Head of caudate nucleus (tissue), 42 donors: ENCODE measurements around the gene MED10.
A peak's percentile ranks its signal among the peaks of the same experiment; 100 is the strongest.
"Not testable (repeated sequence)": the region's sequence is repeated elsewhere in the genome, so short reads cannot be mapped to it uniquely, and the experiment has no call there.

Experiments
- DNase-seq, 42 donors: peaks; one replicate each; pipeline versions ENCODE4 v3.0.0 to v3.0.0-alpha.2; 2020 to 2021; ENCODE audit warnings: mixed read lengths in 7 of 42
- intact Hi-C: fragments of 100-400 bp; cut with DNase I; formaldehyde crosslinking; loops from one replicate; pipeline ENCODE4 v1.15.0; 2022

MED10 gene

GRCh38 chr5:6379246-6379645, 899 bp upstream of the MED10 start:
- intact Hi-C loops: no loop called here
- peak in 2 of 42 donors; percentile 27 to 34 for DNase-seq

DNA sequence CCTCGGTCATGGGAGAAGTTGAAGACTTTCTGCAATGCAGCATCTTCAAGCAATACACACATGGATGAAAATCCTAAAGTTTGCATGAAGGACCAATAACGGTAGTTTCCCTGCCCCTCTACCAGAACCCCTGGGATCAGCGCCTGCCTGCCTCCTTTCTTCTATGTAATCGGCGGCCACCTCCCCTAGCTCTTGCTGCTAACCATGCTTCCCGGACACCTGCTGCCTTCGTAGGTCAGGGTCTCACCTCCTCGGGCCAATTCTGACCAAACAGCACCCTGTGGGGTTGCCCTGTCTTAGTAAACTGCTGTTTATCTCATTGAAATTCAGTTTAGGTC, 388 bp upstream of the MED10 start:
- intact Hi-C loops: no loop called here

GRCh38 chr5:6377582-6377904, 804 bp downstream of the MED10 start:
- intact Hi-C loops: no loop called here
- peak in 2 of 42 donors; percentile 5 to 24 for DNase-seq

More for the DNA sequence above, 388 bp upstream of the MED10 start:
- peak in 1 of 42 donors; percentile 20 for DNase-seq

- DNase-seq: peak in 3 of 42 donors; percentile 13 to 41 (median 13)
- intact Hi-C loops: no loop called here
Measured at GRCh38 chr5:6376974-6377520, 1.3 kb downstream of the MED10 start.

- DNase-seq: peak in 2 of 42 donors; percentile 9 to 11
- intact Hi-C loops: no loop called here
Measured at GRCh38 chr5:6373081-6373846, 5.1 kb downstream of the MED10 start.

DNA sequence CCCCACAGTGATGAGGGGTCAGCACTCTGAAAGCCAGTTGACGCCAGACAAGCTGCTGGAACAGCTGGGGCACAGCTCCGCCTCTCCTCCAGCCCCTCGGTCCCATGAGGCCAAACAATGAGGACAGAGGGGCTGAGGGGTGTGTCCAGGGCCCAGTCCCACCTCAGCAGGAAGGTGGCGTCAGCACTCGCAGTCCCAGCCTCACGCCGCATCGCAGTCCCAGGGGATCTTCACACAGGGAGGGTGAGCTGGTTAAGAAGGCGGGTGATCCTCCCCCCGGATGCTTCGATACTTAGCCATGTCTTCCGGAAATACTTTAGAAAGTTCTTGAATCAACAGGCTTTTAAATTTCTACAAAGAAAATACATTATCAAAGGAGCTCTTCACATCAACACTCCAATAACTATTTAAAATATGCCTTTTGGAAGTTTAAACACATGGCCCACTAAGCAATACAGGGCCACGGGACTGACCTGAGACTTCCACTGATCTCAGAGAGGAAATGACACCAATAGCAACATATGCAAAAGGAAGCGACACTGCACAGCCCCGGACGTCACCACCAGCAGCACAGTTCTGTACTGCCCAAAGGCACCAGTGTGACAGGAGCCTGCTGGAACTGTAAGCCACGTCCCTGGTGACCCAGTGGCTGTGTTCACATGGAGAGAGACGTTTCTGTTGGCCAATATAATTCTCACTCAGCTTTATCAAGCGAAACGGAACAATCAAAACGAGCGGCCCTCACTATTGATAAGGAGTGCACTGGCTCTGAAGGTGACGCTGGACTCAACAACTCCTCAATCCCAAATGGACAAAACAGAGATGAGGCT, 5.9 kb downstream of the MED10 start:
- intact Hi-C loops: no loop called here
- peak in 1 of 42 donors; percentile 14 for DNase-seq

DNA sequence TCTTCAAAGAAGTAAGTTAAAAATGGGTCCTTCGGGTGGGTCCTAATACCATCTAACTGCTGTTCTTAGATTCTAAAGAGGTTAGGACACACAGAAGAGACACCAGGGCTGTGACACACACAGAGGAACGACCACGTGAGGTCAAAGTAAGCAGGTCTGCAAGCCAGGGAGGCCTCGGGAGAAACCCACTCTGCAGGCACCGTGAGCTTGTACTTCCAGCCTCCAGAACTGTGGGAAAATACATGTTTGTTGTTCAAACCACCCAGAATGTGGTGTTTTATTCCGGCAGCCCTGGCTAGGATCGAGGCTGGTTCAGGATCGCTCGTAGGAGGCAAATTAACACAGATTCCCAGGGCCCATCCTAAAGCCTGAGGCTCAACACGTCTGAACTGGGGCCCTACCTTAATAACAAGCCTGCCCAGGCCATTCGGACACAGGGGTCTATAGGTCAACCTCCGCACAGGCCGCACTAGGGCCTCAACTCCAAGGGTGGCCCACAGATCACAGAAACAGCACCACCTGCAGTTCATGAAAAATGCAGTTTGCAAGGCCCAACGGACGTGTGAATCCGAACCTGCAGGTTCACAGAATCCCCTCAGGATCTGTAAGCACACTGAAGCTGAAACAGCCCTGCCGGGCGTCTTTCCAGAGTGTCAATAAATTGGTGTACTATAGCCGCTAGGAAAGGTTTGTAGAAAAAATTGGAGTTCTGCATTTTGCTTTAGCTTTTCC, 7.1 kb downstream of the MED10 start:
- DNase-seq: peak in 1 of 42 donors; percentile 23
- intact Hi-C loops: no loop called here

DNA sequence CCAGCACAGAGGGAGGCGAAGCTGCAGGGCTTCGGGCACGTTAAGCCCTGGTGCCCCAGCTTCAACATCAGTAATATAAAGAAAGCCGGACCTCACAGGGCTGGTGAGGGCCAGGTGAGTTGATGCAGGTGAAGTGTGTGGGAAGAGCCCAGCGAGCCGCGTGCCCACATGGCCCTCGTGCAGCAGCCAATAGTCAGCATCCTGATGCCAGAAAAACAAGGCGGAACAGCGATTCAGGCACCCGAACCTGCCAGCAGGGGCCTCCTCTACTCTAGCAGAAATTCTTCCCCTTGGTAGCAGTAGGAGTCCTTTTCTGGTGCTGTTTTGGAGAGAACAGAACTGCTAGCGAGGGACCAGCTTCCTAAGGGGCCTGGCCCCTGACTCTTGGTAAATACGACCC, 7.8 kb downstream of the MED10 start:
- intact Hi-C loops: no loop called here

GRCh38 chr5:6365977-6366590, 12.3 kb downstream of the MED10 start:
- DNase-seq: peak in 1 of 42 donors; percentile 38
- intact Hi-C loops: no loop called here

More for the DNA sequence above, 7.8 kb downstream of the MED10 start:
- DNase-seq: peak in 1 of 42 donors; percentile 11

- intact Hi-C loops: no loop called here
- peak in 1 of 42 donors; percentile 33 for DNase-seq
Measured at GRCh38 chr5:6365142-6365976, 13.0 kb downstream of the MED10 start.

DNA sequence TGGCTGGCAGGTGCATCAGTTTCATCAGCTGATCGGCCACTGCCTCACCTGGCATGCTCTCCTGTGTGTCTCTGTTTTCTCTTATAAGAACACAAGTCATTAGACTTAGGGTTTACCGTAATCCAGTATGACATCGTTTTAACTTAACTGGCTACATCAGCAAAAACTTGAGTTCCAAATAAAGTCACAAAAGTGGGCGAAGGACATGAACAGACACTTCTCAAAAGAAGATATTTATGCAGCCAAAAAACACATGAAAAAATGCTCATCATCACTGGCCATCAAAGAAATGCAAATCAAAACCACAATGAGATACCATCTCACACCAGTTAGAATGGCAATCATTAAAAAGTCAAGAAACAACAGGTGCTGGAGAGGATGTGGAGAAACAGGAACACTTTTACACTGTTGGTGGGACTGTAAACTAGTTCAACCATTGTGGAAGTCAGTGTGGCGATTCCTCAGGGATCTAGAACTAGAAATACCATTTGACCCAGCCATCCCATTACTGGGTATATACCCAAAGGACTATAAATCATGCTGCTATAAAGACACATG, 14.8 kb downstream of the MED10 start:
- intact Hi-C loops, DNase-seq: not testable (repeated sequence)

- intact Hi-C loops: no loop called here
- no peak for DNase-seq
Measured at GRCh38 chr5:6362846-6363245, 15.5 kb downstream of the MED10 start.

DNA sequence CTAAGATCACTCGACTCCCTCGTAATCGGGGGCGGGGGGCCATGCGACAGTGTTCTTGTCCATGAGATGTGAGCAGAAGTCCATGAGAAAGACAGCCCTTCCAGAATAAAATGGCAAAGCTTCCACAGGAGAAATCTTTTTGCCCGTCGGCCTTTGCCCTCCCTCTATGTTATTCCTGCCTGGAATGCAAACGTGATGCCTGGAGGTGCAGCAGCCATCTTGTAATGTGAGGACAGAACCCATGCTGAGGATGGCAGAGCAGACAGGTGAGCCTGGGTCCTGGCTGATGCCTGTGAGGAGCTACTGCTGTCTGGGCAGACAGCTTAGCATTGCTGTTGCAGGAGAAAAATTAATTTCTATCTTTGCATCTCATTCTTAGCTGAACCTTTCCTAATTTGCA, 17.2 kb downstream of the MED10 start:
- intact Hi-C loops: no loop called here
- peak in 1 of 42 donors; percentile 30 for DNase-seq

- intact Hi-C loops: no loop called here
- peak in 1 of 42 donors; percentile 29 for DNase-seq
Measured at GRCh38 chr5:6360323-6361072, 17.8 kb downstream of the MED10 start.

GRCh38 chr5:6359555-6360322, 18.6 kb downstream of the MED10 start:
- DNase-seq: peak in 1 of 42 donors; percentile 41
- intact Hi-C loops: no loop called here

DNA sequence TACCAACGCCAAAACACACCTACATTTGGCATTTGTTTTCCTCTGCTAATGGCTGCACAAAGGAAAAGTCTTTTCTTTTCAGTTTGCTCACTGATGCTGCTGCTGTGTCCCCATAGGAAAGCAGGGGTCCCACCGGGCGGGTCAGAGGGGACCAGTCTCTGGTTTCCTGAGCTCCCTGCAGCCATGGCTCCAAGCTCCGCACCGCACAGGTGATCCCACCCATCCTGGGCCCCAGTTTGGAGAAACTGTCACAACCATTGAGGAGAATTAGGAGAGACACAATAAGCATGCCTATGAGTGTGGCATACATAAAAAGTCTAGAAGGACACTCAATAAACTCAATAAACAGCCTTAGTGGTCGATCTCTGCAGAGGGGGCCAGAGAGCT, 19.9 kb downstream of the MED10 start:
- DNase-seq: peak in 3 of 42 donors; percentile 2 to 21 (median 10)
- intact Hi-C loops: no loop called here
